Stomach (tissue), 9 donors: ENCODE measurements around the gene POLR3A. TPM values are rescaled to one million over a fixed set of nuclear protein-coding genes. Genes with fewer than 3 reads are reported as not detected.

Experiments
- DNase-seq, 2 donors: peaks; one replicate each; pipeline versions ENCODE4 v3.0.0 to v3.0.0-alpha.2; 2013 to 2019
- H3K27ac ChIP-seq, 5 donors: fragments of 200-600 bp in 4 of 5; sonication (generic) in 4 of 5; one replicate each; pipeline ENCODE4 v1.5.1; 2013 to 2019; ENCODE audit warnings: mild to moderate bottlenecking in 1 of 5, moderate library complexity in 1 of 5
- H3K27me3 ChIP-seq, 3 donors: fragments of 200-600 bp; sonication (generic); one replicate each; pipeline ENCODE4 v1.5.1; 2017 to 2019; ENCODE audit warnings: mixed run types in 1 of 3
- H3K36me3 ChIP-seq, 4 donors: fragments of 200-600 bp; sonication (generic); 1 replicate in 3 of 4; 2 replicates in 1 of 4; pipeline ENCODE4 v1.5.1; 2016 to 2019
- H3K4me1 ChIP-seq, 4 donors: fragments of 200-600 bp; sonication (generic); one replicate each; pipeline ENCODE4 v1.5.1; 2016 to 2019
- H3K4me3 ChIP-seq, 4 donors: fragments of 200-600 bp; sonication (generic) in 3 of 4; one replicate each; pipeline ENCODE4 v1.5.1; 2016 to 2019; ENCODE audit warnings: mild to moderate bottlenecking in 1 of 4
- H3K9me3 ChIP-seq, 4 donors: fragments of 200-600 bp; sonication (generic); one replicate each; pipeline ENCODE4 v1.5.1; 2016 to 2019
- EP300 ChIP-seq: sonication (generic); formaldehyde crosslinking; IDR thresholded peaks from one replicate; pipeline ENCODE4 v1.6.1; 2017; ENCODE audit warnings: antibody characterized with exemption
- POLR2A ChIP-seq, 4 donors: fragments of 450-650 bp; IDR thresholded peaks; one replicate each; pipeline ENCODE4 v1.6.1; 2016; ENCODE audit warnings: antibody characterized with exemption in 4 of 4, control low read depth in 2 of 4, mild to moderate bottlenecking in 1 of 4, moderate library complexity in 1 of 4
- POLR2AphosphoS5 ChIP-seq, 3 donors: sonication (generic); formaldehyde crosslinking; IDR thresholded peaks; one replicate each; pipeline ENCODE4 v1.6.1; 2016; ENCODE audit warnings: antibody characterized with exemption in 3 of 3
- WGBS, 5 donors: extraction: QIAGEN DNeasy Blood & Tissue Kit in 3 of 5; methylation state at CpG; one replicate each; pipeline versions ENCODE4 v1.1.5 to v1.1.7; 2013 to 2018; 5-methylcytosine and 5-hydroxymethylcytosine counted together
- intact Hi-C: fragments of 100-400 bp; cut with DNase I; formaldehyde crosslinking; loops from one replicate; pipeline ENCODE4 v1.15.1; 2023; ENCODE audit warnings: low total_unique reads
- polyA plus RNA-seq, 3 donors: library from polyadenylated mRNA; stranded (reverse); fragments of 200-250 nt; gene quantifications; one replicate each; pipeline ENCODE4 v1.2.3, GENCODE V29; 2013
- total RNA-seq, 5 donors: library from RNA; depleted of rRNA; stranded (reverse); fragments of >200 nt; gene quantifications; one replicate each; pipeline versions ENCODE4 v1.1.0 to v1.2.3, GENCODE V29; 2014 to 2016
- TF ChIP-seq, protein P1 (sequence below), 7 experiments: fragments of 450-650 bp in 4 of 7; fragments of 200-600 bp in 3 of 7; sonication (generic) in 3 of 7; IDR thresholded peaks; one replicate each; pipeline ENCODE4 v1.5.1; 2016 to 2019; ENCODE audit warnings: antibody characterized with exemption in 7 of 7, control low read depth in 2 of 7, mild to moderate bottlenecking in 1 of 7
- donor health status: healthy with polysubstance abuse.
- donor health status: Bipolar disorder and iron deficiency.
- donor health status: healthy.

POLR3A gene
- total and polyA plus RNA-seq, 8 donors: 2.1 to 25.8 (median 8.9) TPM

DNA sequence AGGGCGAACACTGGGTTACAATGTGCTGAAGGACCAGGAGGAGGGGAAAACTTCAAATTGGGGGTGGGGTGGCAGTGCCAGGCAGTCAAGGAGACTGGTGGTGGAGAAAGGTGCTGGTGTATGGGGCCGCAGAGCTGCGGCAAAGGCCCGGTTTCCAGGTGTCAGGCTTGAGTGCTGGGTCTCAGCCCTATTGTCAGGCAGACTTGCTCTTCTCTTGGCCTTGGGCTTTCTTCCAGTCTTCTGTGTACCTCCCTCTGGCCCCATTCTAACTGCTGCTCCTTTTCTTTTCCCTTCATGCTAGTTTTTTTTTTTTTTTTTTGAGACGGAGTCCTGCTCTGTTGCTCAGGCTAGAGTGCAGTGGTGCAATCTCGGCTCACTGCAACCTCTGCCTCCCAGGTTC, 51.0 kb downstream of the POLR3A start:
- DNase-seq: no peak
- TF ChIP-seq POLR2AphosphoS5 (IDR thresholded peaks at IDR 0.05) (no peak), POLR2A (IDR thresholded peaks at IDR 0.05) (no peak), EP300 (no peak)
- TF ChIP-seq, protein P1, sequence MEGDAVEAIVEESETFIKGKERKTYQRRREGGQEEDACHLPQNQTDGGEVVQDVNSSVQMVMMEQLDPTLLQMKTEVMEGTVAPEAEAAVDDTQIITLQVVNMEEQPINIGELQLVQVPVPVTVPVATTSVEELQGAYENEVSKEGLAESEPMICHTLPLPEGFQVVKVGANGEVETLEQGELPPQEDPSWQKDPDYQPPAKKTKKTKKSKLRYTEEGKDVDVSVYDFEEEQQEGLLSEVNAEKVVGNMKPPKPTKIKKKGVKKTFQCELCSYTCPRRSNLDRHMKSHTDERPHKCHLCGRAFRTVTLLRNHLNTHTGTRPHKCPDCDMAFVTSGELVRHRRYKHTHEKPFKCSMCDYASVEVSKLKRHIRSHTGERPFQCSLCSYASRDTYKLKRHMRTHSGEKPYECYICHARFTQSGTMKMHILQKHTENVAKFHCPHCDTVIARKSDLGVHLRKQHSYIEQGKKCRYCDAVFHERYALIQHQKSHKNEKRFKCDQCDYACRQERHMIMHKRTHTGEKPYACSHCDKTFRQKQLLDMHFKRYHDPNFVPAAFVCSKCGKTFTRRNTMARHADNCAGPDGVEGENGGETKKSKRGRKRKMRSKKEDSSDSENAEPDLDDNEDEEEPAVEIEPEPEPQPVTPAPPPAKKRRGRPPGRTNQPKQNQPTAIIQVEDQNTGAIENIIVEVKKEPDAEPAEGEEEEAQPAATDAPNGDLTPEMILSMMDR (IDR thresholded peaks at IDR 0.05): no peak

DNA sequence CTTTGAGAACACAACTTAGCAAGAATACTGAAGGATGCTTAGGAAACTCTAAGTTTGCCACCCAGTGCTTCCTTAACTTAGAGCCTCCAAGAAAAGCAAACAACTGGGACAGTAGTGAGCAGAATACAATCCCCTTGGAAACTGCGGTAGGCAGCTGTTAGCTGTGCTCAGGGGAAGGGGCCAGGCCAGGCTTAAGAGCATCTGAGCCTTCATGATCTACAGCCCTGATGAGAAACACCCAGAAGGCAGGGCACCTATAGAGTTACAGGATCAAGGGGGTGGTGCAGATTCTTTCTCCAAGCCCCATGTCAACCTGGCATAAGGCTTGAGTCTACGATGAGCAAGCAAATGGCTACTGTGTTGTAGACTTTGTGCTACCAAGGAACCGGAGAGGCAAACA, 51.4 kb downstream of the POLR3A start:
- TF ChIP-seq POLR2AphosphoS5 (IDR thresholded peaks at IDR 0.05) (no peak), EP300 (no peak), POLR2A (IDR thresholded peaks at IDR 0.05) (no peak)
- TF ChIP-seq, protein P1 (IDR thresholded peaks at IDR 0.05): no peak
- DNase-seq: no peak
- no peaks in the 10 kb centered on the region for H3K27me3 ChIP-seq
- H3K36me3 ChIP-seq: peaks cover 62 to 80% (median 71%) of the 10 kb centered on the region in 4 donors
- intact Hi-C loops: no loop called here
- H3K27ac ChIP-seq: no peak overlapping the region
- no peak overlapping the region for H3K4me3 ChIP-seq
- WGBS, 5 donors: 86 to 100% (median 98%) methylated on average over 3 of the region's 3 CpGs
- peaks cover 0 to 16% (median 6%) of the 10 kb centered on the region in 4 donors for H3K4me1 ChIP-seq
- no peaks in the 10 kb centered on the region for H3K9me3 ChIP-seq

More for the DNA sequence above, 51.0 kb downstream of the POLR3A start:
- 93 to 98% (median 95%) methylated on average over 6 of the region's 6 CpGs for WGBS, 5 donors
- Histone ChIP-seq H3K4me3 (no peak overlapping the region), H3K4me1 (peaks cover 0 to 16% (median 6%) of the 10 kb centered on the region in 4 donors), H3K9me3 (no peaks in the 10 kb centered on the region), H3K36me3 (peaks cover 67 to 85% (median 76%) of the 10 kb centered on the region in 4 donors), H3K27me3 (no peaks in the 10 kb centered on the region), H3K27ac (no peak overlapping the region)
- intact Hi-C loops: no loop called here

DNA sequence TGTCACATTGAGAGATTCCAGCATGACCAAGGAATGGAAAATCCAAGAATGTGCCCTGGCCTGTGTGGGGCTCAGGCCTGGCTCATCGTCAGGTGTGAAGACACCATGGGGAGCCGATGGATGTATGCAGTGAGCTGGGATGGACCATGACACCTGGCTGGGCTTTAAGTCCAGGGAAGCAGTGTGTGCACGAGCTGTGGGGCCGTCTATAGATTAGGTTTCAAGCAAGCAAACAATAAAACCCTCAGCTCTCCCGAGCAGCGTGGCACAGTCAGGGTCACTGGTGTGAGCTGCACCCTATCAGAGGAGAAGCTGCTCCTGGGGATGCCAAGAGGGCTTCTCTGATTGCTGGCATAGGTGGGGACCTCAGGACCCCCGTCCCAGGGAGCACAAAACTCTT, 52.3 kb downstream of the POLR3A start:
- Histone ChIP-seq H3K4me1 (peaks cover 0 to 19% (median 6%) of the 10 kb centered on the region in 4 donors), H3K27ac (peak overlapping the region in 1 of 5 donors; percentile 89), H3K36me3 (peaks cover 53 to 71% (median 62%) of the 10 kb centered on the region in 4 donors), H3K27me3 (no peaks in the 10 kb centered on the region), H3K4me3 (no peak overlapping the region), H3K9me3 (no peaks in the 10 kb centered on the region)
- WGBS, 5 donors: 65 to 79% (median 72%) methylated on average over 6 to 7 of the region's 7 CpGs
- no peak for TF ChIP-seq POLR2AphosphoS5 (IDR thresholded peaks at IDR 0.05)
- TF ChIP-seq EP300: no peak
- TF ChIP-seq, protein P1 (IDR thresholded peaks at IDR 0.05): no peak
- intact Hi-C loops: no loop called here
- no peak for DNase-seq

DNA sequence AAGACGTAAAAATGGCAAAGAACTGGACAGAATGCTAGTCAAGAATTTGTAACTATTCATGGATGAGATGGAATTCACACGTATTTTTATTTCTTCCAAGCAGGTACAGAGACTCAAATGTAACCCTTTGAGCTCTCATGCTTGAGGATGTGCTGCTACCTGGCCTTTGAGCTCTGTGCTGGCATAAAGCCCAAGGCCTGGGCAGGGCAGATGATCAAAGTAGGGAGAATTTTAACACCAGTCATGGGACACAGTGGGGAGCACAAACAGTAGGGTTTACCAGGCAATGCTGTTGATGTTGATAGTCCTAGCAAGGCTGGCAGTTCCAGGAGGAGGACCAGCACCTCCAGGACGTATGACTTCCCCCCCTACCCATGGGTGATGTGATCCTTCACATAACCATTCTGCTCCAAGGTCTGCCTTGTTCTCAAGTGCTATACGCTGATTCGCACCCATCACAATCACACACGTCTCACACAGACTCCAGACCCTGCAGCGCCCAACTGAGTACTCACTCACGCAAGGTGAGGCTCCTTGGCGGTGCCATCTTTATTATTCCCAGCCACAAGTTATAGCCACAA, 54.1 kb downstream of the POLR3A start:
- H3K4me1 ChIP-seq: peaks cover 5 to 36% (median 17%) of the 10 kb centered on the region in 4 donors
- no peak for TF ChIP-seq EP300
- TF ChIP-seq, protein P1 (IDR thresholded peaks at IDR 0.05): no peak
- H3K27ac ChIP-seq: peak overlapping the region in 1 of 5 donors; percentile 89
- WGBS, 5 donors: 84 to 90% (median 87%) methylated on average over 9 of the region's 9 CpGs
- peaks cover 38 to 53% (median 44%) of the 10 kb centered on the region in 4 donors for H3K36me3 ChIP-seq
- intact Hi-C loops: no loop called here
- H3K4me3 ChIP-seq: no peak overlapping the region
- H3K9me3 ChIP-seq: no peaks in the 10 kb centered on the region
- DNase-seq: no peak
- H3K27me3 ChIP-seq: no peaks in the 10 kb centered on the region
